ENCODE measurements around the gene PPFIBP1. TPM values are rescaled to one million over a fixed set of nuclear protein-coding genes. Genes with fewer than 3 reads are reported as not detected.

Gene PPFIBP1
- total RNA-seq, 4 donors from 2014 or later = 135 to 199 (median 167) TPM

DNA sequence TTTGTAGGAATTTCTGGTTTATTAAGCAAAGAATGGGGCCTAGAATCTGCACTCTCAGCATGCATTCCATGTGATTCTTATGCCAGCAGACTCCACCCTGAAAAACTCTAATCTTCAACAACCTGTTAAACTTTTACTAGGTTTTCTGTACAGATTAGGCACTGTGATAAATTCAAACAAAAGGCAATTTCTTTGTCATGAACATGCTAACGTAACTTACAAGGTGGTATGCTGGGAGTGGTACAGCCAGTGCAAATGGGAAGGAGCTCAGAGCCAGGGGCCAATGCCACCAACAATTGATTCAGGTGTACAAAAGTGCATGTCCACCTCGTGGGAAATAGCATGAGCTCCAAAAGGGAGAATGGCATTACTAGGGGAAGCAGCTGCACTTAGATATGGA lies 83.0 kb downstream of the PPFIBP1 start:
- Histone ChIP-seq H3K27me3 (no peaks in the 10 kb centered on the region), H3K36me3 (no peaks in the 10 kb centered on the region), H3K27ac (no peak overlapping the region), H3K4me3 (replicated peaks in 1 of 3) (no peak overlapping the region), H3K4me1 (peaks cover 5 to 9% of the 10 kb centered on the region in 2 donors), H3K9me3 (no peaks in the 10 kb centered on the region)
- intact Hi-C loops (cut with DNase I) = no loop called here
- DNase-seq = no peak
- WGBS, 2 donors = 30 to 33% methylated on average over 2 of the region's 2 CpGs
- TF ChIP-seq POLR2A (IDR thresholded peaks at IDR 0.05) (no peak), CTCF (IDR thresholded peaks at IDR 0.05) (no peak)

GRCh38 chr12:27607591-27607990 lies 83.6 kb downstream of the PPFIBP1 start:
- intact Hi-C loops (cut with DNase I) = no loop called here
- 80 to 84% methylated on average over 4 of the region's 4 CpGs for WGBS, 2 donors
- Histone ChIP-seq H3K4me1 (peaks cover 5 to 9% of the 10 kb centered on the region in 2 donors), H3K4me3 (replicated peaks in 1 of 3) (no peak overlapping the region), H3K36me3 (no peaks in the 10 kb centered on the region), H3K9me3 (no peaks in the 10 kb centered on the region), H3K27me3 (no peaks in the 10 kb centered on the region), H3K27ac (no peak overlapping the region)
- DNase-seq = no peak
- TF ChIP-seq CTCF (IDR thresholded peaks at IDR 0.05) (no peak), POLR2A (IDR thresholded peaks at IDR 0.05) (no peak)

DNA sequence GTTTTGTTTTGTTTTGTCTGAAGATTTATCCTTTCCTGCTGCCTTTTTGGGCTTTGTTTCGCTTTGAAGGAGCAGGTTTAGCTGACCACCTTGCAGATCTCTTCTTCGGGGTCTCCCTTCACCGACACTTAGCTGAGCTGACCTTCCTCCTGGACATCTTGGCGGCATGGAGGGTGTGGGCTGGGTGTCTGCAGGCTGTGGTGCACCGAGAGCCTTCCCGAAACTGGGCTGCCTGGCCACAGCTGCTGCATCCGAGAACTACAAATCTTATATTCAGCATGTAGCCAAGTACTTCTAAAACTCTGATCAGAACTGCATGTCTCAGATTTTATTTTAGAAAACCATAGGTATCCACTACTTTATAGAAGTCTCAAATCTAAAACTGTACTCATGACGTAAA lies 84.9 kb downstream of the PPFIBP1 start:
- Histone ChIP-seq H3K27me3 (no peaks in the 10 kb centered on the region), H3K4me3 (replicated peaks in 1 of 3) (no peak overlapping the region), H3K36me3 (no peaks in the 10 kb centered on the region), H3K4me1 (peaks cover 5 to 9% of the 10 kb centered on the region in 2 donors), H3K27ac (no peak overlapping the region), H3K9me3 (no peaks in the 10 kb centered on the region)
- WGBS, 2 donors = 89 to 91% methylated on average over 8 of the region's 8 CpGs
- TF ChIP-seq POLR2A (IDR thresholded peaks at IDR 0.05) = no peak
- no peak for TF ChIP-seq CTCF (IDR thresholded peaks at IDR 0.05)
- intact Hi-C loops (cut with DNase I) = no loop called here
- DNase-seq = no peak

GRCh38 chr12:27610374-27610773 lies 86.4 kb downstream of the PPFIBP1 start:
- H3K27me3 ChIP-seq = no peaks in the 10 kb centered on the region
- H3K4me1 ChIP-seq = peaks cover 5 to 9% of the 10 kb centered on the region in 2 donors
- no peak for DNase-seq
- no peak for TF ChIP-seq POLR2A (IDR thresholded peaks at IDR 0.05)
- no peak for TF ChIP-seq CTCF (IDR thresholded peaks at IDR 0.05)
- no peaks in the 10 kb centered on the region for H3K9me3 ChIP-seq
- intact Hi-C loops (cut with DNase I) = no loop called here
- H3K4me3 ChIP-seq (replicated peaks in 1 of 3) = no peak overlapping the region
- no peaks in the 10 kb centered on the region for H3K36me3 ChIP-seq
- 83 to 89% methylated on average over 2 of the region's 2 CpGs for WGBS, 2 donors
- no peak overlapping the region for H3K27ac ChIP-seq

DNA sequence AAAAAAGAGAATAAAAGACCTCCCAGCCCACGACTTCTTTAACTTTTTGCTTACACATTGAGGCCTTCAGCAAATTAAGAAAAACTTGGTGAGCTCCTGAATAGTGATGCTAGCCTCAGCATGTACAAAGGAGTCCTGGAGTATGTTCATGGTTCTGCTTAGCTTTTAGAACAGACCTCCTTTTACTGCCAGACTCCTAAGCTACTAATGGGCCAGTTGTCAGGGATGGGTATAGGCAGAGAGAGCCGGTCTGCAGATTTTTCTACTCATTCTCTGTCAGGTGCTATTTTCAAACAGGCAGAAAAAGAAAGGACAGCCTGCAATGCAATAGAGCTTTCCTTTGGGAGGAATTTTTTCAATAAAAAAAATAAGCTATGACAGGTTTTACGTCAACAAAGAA lies 90.4 kb downstream of the PPFIBP1 start:
- TF ChIP-seq POLR2A (IDR thresholded peaks at IDR 0.05) (no peak), CTCF (IDR thresholded peaks at IDR 0.05) (no peak)
- H3K9me3 ChIP-seq = no peaks in the 10 kb centered on the region
- peaks cover 8% of the 10 kb centered on the region in 2 donors for H3K4me1 ChIP-seq
- intact Hi-C loops (cut with DNase I) = no loop called here
- H3K27ac ChIP-seq = no peak overlapping the region
- no peak overlapping the region for H3K4me3 ChIP-seq (replicated peaks in 1 of 3)
- 92 to 93% methylated on average over 3 of the region's 3 CpGs for WGBS, 2 donors
- no peak for DNase-seq
- no peaks in the 10 kb centered on the region for H3K27me3 ChIP-seq
- H3K36me3 ChIP-seq = no peaks in the 10 kb centered on the region
